ENCODE measurements around the gene MAPK8IP3.
A peak's percentile ranks its signal among the peaks of the same experiment; 100 is the strongest.

The MAPK8IP3 gene

DNA sequence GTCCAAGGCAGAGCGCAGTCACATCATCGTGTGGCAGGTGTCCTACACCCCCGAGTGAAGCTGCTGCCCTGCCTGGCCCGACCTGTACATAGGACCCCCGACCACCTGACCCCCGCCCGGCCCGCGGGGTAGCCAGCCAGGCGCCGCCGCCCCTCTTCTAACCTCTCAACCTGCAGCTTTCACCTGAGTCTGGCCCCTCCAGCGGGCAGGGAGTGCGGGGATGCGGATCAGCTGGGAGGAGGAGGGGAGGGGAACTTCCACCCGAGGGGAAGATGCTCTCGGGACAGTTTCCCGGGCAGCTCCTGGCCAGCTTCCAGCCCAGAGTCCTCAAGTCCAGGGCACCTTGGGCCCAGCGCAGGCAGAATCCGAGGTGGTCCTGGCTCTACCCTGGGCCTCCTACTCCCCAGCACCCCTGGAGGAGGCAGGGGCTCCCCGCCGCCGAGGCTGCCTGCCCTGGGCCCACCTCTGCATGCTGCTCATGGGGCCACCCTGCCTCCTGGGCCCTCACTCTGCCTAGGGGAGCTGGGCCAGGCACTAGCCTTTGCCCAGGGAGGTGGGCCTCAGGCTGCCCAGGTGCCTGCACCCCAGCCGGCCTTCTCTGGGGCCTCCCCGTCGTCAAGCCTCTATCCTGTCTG is 62.9 kb downstream of the MAPK8IP3 start:
- no peak for DNase-seq (ENCODE audit: low read depth in 1 of 2, low spot score in 1 of 2)
- H3K4me3 ChIP-seq (replicated peaks; ENCODE audit: insufficient read depth, low read length): no peak overlapping the region
- no peak for TF ChIP-seq GABPA (IDR thresholded peaks at IDR 0.05; ENCODE audit: low read depth)
- peak; percentile 3; the same call in 1 of the 2 replicates for TF ChIP-seq POLR2AphosphoS5 (IDR thresholded peaks at IDR 0.05; ENCODE audit: low read depth)
- TF ChIP-seq SPI1 (IDR thresholded peaks at IDR 0.05; ENCODE audit: borderline replicate concordance, low read depth): no peak
- TF ChIP-seq, protein P1, sequence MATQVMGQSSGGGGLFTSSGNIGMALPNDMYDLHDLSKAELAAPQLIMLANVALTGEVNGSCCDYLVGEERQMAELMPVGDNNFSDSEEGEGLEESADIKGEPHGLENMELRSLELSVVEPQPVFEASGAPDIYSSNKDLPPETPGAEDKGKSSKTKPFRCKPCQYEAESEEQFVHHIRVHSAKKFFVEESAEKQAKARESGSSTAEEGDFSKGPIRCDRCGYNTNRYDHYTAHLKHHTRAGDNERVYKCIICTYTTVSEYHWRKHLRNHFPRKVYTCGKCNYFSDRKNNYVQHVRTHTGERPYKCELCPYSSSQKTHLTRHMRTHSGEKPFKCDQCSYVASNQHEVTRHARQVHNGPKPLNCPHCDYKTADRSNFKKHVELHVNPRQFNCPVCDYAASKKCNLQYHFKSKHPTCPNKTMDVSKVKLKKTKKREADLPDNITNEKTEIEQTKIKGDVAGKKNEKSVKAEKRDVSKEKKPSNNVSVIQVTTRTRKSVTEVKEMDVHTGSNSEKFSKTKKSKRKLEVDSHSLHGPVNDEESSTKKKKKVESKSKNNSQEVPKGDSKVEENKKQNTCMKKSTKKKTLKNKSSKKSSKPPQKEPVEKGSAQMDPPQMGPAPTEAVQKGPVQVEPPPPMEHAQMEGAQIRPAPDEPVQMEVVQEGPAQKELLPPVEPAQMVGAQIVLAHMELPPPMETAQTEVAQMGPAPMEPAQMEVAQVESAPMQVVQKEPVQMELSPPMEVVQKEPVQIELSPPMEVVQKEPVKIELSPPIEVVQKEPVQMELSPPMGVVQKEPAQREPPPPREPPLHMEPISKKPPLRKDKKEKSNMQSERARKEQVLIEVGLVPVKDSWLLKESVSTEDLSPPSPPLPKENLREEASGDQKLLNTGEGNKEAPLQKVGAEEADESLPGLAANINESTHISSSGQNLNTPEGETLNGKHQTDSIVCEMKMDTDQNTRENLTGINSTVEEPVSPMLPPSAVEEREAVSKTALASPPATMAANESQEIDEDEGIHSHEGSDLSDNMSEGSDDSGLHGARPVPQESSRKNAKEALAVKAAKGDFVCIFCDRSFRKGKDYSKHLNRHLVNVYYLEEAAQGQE (IDR thresholded peaks at IDR 0.05; ENCODE audit: insufficient replicate concordance, low read depth): no peak
- no peak overlapping the region for H3K27ac ChIP-seq (replicated peaks)
- H3K27me3 ChIP-seq (ENCODE audit: insufficient read depth, poor library complexity, severe bottlenecking): no peaks in the 10 kb centered on the region

DNA sequence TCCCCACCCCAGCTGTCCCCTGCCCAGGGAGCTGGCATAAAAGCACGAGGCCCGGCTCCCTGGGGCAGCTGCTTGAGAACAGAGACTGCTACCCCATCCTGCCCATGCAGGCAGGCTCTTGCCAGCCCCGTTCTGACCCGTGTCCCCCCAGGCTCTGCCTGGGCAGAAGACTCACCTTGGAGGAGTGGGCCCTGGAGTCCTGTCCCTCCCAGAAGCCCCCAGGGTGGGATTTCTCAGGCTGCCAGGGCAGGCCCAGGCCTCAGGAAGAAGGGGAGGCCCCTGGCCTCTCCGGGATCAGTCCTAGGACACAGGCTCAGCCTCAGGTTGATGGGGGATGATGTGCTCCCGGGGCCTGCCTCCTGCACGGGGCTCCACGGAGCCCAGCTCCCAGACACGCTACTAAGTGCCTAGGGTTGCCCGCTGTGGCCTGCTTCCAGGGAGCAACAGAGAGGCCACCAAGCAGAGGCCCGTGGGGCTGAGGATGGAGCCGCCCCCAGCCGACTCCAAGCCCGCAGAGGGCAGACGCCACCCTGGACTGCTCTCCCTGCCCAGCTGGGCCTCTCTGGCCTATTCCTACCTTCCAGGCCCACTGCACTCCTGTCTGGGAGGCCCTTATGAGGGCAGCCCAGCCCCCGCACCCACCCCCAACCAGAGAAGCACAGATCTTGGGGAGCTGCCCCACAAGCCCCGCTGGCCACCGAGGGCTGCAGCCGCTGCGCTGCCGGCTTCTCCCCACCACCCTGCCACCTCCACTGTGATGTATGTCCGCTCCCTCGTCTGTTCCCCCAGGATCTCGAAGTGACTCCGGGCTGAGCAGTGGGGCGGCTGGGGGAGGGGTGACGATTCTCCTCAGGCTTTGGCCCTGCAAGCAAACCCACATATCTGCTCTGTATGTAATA is 63.7 kb downstream of the MAPK8IP3 start:
- TF ChIP-seq POLR2AphosphoS5 (IDR thresholded peaks at IDR 0.05; ENCODE audit: low read depth) (peak; percentile 19; the same call in 1 of the 2 replicates), SPI1 (IDR thresholded peaks at IDR 0.05; ENCODE audit: borderline replicate concordance, low read depth) (no peak), GABPA (IDR thresholded peaks at IDR 0.05; ENCODE audit: low read depth) (no peak)
- TF ChIP-seq, protein P1 (IDR thresholded peaks at IDR 0.05; ENCODE audit: insufficient replicate concordance, low read depth): no peak
- no peak overlapping the region for H3K4me3 ChIP-seq (replicated peaks; ENCODE audit: insufficient read depth, low read length)

DNA sequence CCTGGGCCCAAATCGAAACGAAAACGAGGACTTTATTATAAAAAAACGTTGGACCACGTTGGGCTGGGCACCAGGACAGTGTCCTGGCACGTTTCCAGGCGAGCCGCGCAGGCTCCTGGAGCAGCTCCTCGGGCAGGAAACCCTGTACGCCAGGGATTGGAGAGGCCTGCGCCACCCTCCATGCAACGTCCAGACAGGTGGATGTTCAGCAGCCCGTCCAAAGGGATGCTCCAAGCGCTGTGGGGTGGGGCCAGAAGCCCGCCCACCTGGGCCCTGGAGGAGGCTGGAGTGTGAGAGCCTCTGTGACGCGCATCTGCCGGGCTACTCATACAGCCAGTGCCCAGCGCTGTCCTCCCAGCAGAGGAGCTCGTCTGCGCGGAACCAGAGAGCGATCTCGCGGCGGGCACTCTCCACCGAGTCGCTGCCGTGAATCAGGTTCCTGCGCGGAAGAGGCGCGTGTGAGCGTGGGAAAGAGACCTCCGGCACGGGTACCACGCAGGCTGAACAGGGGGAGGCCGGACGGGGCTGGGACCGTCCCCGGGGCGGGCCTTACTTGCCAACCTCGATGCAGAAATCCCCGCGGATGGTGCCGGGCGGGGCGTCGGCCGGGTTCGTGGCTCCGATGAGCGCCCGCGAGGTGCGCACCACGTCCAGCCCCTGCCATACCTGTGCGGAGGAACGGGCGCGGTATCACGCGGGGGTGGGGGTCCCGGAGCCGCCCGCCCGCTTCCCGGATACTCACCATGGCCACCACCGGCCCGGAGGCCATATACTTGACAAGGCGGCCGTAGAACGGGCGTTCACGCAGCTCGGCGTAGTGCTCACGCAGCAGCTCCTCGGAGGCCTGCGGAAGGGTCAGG is 64.6 kb downstream of the MAPK8IP3 start:
- Histone ChIP-seq H3K27ac (replicated peaks) (peak overlapping the region; percentile 65), H3K27me3 (ENCODE audit: insufficient read depth, poor library complexity, severe bottlenecking) (no peaks in the 10 kb centered on the region), H3K4me3 (replicated peaks; ENCODE audit: insufficient read depth, low read length) (peak overlapping the region; percentile 96)
- no peak for TF ChIP-seq GABPA (IDR thresholded peaks at IDR 0.05; ENCODE audit: low read depth)
- no peak for TF ChIP-seq SPI1 (IDR thresholded peaks at IDR 0.05; ENCODE audit: borderline replicate concordance, low read depth)
- TF ChIP-seq, protein P1 (IDR thresholded peaks at IDR 0.05; ENCODE audit: insufficient replicate concordance, low read depth): no peak
- peak; percentile 25 for TF ChIP-seq POLR2AphosphoS5 (IDR thresholded peaks at IDR 0.05; ENCODE audit: low read depth)
- TF ChIP-seq, protein P2, sequence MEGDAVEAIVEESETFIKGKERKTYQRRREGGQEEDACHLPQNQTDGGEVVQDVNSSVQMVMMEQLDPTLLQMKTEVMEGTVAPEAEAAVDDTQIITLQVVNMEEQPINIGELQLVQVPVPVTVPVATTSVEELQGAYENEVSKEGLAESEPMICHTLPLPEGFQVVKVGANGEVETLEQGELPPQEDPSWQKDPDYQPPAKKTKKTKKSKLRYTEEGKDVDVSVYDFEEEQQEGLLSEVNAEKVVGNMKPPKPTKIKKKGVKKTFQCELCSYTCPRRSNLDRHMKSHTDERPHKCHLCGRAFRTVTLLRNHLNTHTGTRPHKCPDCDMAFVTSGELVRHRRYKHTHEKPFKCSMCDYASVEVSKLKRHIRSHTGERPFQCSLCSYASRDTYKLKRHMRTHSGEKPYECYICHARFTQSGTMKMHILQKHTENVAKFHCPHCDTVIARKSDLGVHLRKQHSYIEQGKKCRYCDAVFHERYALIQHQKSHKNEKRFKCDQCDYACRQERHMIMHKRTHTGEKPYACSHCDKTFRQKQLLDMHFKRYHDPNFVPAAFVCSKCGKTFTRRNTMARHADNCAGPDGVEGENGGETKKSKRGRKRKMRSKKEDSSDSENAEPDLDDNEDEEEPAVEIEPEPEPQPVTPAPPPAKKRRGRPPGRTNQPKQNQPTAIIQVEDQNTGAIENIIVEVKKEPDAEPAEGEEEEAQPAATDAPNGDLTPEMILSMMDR (IDR thresholded peaks at IDR 0.05; ENCODE audit: insufficient read depth, low read length): no peak
- peak in 1 of 2 experiments; percentile 27 for DNase-seq (ENCODE audit: low read depth in 1 of 2, low spot score in 1 of 2)

More for the DNA sequence above, 63.7 kb downstream of the MAPK8IP3 start:
- no peak for DNase-seq (ENCODE audit: low read depth in 1 of 2, low spot score in 1 of 2)
- Histone ChIP-seq H3K27me3 (ENCODE audit: insufficient read depth, poor library complexity, severe bottlenecking) (no peaks in the 10 kb centered on the region), H3K27ac (replicated peaks) (no peak overlapping the region)
